Stimulated activated CD8-positive, alpha-beta memory T cell treated with anti-CD3 and anti-CD28 coated beads, Interleukin-4, amount 100 ng/mL, for 1 hour (primary cell): Measurements from ENCODE around the gene UPB1.

Experiments
- DNase-seq, 2 donors: peaks; one replicate each; pipeline ENCODE4 v3.0.0-alpha.2; 2020; ENCODE audit warnings: low read depth in 2 of 2, low spot score in 1 of 2

The UPB1 gene

DNA sequence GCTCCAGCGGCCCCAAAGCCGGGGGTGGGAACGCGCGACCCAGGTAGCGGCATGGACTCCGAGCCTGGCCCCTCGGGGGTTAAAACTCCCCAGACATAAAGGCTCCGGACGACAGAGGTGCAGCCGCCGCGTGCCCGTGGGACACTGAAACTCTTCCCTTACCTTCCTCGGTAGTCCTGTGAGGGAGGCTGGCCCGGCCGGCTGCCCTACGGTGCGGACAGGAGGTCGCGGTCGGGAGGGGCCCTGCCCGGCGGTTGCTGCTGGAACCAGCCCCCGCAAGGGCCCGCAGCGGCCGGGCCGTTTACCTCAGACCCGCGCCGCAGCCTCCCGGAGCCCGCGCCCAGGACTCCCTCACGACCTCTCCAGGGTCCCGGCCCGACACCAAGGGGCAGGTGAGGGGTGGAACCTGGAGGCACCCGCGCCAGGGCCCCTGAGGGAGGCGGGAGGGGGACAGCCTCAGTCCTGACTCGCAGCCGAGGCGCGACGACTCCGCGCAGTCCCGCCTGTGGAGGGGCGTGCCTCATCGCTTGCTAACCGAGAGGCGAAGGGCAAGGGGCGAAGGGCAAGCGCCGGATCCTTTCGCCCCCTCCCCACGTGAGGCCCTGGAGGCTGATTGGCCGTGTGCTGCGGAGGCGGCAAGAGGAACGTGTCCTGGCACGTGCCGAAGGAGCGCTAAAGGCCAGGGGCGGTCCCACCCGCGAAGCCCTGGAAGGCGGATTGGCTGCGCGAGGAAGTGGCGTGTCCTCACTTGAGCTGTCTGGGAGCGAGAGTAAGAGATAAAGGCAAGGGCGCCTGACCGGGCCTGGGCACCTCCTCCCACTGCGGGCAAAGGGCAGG lies at the start of gene UPB1:
TSS of gene UPB1 (plus strand) at position 805 of the 837 bp plus-strand sequence. CDS start 72 bp downstream, outside the sequence.
- DNase-seq: no peak

DNA sequence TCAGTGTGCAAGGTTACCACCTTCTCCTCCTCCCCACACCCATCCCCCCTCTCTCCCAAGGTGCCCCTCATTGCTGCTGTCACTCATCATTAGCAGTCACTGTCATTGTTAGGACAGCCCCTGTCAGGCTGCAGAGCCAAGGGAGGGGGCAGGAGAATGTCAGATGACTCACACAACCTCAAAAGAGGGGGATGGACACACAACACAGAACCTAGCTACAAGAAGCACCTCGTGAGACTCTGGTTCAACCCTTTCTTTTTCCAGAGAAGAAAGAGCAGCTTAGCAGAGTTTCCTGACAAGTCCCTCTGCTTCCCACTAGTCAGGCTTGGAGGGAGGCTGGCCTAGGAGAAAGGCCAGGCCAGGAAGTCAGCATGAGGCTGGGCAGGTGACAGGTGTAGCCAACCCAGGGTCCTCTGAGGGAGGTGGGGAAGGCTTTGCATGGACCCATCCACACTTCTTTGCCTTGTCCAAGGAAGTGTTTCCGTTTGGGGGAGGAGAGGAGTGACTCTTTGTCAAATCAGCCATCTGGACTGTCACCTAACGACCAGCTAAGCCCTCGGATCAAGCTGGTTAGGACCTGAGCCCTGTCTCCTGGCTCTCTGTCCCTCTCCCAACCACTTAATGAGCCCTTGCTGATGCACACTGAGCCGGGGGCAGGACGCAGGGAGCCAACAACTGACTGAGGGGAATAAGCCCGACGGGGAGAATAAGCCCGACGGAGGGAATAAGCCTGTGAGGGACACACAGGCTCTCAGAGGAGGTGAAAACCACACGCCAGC lies 49.5 kb upstream of the UPB1 start:
- no peak for DNase-seq

DNA sequence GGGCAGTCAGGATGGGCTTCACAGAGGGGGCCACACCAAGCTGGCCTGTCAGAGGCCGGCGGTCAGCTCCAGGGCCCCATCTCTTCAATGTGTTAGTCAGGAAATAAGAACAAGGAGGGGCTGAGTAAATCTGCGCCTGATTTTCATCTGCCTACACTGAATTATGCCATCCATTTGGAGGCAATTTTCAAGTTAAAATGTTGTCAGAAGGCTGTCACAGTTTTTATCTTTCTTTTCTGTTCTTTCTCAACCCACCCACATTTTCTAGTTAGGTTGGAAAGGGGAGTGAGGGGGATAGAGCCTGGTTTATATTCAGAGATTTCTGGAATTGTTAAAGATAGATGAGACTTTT lies 48.9 kb upstream of the UPB1 start:
- no peak for DNase-seq

DNA sequence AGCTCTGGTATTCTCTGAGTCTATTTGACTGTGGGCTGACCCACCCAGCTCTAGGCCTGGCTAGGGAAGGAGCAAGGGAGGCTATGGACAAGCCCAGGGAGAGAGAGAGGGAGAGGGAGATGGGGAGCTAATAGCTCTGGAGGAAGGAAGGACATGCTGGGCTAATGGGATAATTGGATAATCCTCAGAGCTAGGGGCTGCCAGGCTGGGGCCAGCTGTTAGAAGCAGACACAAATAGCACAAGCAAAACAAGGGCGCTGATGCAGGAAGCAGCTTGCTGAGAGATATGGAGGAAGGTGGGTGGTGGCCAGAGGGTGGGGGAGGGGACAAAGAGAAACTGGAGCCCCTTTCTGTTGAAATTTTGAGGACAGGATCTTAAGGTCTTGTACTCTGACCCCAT lies 44.5 kb upstream of the UPB1 start:
- DNase-seq: no peak

DNA sequence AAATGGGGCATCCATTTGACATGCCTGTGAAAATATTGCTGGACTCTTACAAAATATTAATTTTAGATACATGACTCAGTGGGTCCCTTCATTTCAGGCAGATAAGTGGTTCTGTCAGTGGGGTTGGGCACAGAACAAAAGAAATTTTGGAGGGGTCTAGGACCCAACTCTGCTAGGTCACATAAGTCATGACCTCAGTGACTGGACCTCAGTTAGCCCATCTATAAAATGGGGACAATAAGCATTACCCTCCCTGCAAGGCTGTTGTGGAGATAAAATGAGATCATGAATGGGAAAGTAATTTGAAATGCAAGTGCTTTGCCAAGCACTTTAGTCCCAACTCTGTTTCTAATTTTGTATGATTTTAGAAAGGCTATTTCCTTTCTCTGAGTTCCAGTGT lies 44.0 kb upstream of the UPB1 start:
- DNase-seq: no peak

DNA sequence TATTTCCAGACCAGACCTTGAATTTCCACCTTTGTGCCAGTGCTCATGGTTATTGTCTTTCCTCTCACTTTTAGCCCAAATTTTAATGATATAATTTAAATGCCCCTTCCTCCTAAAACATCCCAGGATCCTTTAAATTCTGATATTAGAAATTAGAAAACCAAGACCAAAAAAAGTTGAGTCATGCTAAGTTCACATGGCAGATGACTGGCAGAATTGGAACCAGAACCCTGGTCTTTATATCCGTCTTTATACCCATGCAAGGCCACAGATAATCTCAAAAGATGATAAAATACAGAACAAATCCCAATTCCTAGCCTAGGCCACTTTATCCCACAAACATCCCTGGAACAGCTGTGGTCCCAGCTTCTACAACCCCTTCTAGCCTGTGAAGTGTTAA lies 41.3 kb upstream of the UPB1 start:
- DNase-seq: no peak

DNA sequence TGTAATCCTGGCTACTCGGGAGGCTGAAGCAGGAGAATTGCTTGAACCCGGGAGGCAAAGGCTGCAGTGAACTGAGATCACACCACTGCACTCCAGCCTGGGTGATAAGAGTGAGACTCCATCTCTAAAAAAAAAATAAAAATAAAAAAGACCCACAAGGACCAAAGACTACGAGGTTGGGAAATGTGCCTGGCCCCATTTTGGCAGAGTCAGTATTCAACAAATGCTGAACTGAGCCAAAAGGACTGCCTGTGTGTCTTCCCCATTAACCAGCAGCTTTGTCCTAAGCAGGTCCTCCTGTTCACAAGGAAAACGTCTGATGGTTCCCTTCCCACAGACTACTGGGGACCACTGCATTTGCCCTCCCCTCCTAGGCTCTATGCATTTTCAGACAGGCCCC lies 40.1 kb upstream of the UPB1 start:
- no peak for DNase-seq

DNA sequence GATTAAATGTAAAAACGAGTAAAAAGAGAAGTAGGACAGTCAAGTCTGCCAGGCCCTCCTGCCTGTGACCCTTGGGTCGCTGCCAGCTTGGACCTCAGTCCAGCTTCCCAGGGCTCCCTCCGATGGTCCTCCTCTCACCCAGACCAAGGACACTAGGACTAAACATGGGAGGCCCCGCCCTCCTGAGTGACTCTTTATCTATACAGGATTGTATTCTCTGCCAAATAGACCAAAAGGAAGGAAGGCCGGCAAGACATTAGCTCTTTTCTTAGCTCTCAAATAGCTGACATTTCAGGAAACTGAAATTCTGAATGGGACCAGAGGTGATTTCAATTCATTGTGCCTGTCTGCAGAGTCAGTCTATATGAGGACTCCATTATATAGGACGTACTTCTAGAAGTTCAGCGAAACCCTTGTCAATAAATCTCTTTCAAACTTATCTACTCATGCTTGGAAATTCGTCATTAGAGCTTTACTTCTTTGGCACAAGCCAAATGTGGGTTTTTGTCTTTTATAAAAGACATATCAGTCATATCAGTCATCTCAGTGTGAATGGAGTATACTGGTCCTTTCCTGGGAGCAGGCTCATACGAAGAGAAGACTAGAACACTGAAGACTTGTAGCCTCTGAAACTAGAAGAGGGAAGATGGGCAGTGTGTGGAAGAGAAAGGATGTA lies 39.2 kb upstream of the UPB1 start:
- DNase-seq: no peak

DNA sequence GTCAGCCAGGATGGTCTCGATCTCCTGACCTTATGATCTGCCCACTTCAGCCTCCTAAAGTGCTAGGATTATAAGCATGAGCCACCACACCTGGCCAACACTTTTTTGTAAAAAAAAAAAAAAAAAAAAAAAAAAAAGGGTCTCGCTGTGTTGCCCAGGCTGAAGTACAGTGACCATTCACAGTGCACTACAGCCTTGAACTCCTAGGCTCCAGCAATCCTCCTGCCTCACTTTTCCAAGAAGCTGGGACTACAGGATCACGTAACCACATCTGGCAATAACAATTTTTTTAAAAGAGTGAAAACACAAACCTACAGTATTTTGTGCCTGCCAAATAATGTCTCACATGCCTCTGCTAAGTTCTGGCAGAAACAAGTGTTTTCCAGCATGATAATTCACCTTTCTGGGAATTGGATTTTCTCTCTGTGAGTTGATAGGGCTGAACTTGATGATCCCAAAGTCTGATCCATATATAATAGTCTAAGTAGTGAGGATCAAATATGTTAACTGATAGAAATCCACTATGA lies 37.2 kb upstream of the UPB1 start:
- DNase-seq: no peak

DNA sequence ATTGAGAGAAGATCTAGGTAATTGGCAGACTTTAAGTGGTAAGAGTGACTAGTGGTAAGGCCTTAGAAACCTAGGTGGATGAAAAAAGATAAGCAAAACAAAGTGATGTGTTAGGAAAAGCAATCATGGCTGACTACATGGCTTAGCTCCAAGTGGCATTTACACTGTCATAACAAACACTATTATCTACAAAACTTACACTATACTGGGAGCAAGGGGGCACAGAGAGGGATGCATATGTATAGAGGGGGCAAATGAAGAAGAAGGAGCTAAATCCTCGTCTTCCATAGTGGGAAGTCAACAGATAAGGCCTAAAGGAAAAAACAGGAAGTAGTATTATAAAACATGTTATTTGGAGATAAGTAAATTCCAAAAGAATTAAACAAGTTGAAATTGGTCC lies 35.2 kb upstream of the UPB1 start:
- DNase-seq: no peak

DNA sequence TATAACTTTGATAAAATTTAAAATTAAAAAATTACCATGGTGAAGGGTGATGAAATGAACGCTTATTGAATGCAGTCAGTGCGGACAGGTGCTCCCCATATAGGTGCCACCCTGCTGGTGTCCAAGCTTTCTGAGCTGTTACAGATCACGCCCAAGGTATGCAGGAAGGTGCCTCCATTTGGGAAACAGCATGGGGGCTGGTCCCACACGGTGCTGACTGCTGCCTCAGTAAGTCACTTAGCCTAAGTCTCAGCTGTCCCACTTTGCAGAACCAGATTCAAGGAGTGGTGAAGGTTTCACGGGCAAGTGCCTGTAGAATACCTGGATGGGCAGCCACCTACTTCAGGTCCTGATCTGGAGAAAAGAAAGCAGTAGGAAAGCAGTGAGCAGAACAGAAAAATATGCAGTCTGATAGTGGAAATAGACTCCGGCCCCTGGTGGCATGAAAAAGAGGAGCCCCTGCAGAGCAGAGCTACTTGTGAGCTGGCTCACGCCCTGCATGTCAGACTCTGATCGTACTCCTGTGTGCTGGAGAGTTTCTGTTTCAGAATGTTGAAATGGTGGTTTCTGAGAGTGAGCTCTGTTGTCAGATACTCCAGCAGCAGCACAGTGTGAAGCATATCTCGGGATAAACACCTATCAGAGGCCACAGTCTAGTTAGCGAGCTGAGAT lies 34.6 kb upstream of the UPB1 start:
- no peak for DNase-seq

DNA sequence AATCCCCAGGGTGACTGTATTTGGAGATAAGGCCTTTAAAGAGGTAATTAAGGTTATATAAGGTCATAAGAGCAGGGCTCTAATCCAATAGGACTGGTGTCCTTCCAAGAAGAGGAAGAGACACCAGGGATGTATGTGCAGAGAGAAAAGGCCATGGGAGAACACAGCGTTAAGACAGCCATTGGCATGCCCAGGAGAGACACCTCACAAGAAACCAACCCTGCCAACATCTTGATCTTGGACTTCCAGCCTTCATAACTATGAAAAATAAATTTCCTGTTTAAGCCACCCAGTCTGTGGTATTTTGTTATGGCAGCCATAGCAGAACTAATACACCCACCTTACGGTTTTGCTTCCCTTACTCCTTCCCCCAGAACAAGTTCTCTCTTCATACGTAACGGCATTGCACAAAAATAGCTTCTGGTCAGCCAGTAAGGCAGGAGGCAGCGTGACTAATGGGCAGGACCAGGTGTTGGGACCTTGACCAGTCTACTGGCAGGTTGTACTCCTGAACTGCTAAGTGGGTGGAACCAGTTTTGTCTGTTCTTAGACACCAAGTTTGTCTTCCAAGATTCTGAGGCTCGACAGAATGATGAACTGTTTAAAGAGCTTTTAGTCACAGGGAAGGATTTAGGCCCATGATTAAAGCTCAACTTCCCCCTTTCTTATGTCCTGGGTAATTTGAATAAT lies 31.9 kb upstream of the UPB1 start:
- no peak for DNase-seq

DNA sequence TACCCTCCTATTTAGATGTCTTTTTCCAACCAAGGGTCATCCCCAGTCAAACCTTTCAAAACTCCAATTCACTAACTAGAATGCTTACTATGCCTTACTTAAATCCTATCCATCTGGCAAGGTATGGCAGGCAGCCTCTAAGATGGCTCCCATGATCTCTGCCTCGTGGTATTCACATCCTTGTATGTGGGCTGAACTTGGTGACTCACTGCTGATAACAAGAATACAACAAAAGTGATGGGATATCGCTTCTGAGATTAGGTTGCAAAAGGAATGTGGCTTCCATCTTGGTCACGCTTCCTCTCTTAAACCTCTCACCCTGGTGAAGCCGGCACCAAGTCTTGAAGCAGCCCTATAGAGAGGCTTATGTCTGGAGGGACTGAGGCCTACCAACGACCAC lies 29.6 kb upstream of the UPB1 start:
- no peak for DNase-seq

DNA sequence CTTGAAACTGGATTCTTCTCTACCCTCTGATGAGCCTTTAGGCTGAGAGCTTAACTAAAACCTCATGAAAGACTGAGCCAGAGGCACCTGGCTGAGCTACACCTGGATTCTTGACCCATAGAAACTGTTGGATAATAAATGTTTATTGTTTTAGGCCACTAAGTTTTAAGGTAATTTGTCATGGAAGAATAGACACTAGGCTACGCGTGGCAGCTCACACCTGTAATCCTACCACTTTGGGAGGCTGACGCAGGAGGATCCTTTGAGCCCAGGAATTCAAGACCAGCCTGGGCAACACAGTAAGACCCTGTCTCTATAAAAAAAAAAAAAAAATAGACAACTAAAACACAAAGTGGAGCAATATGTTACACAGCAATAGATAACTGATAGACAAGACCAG lies 29.2 kb upstream of the UPB1 start:
- DNase-seq: no peak

DNA sequence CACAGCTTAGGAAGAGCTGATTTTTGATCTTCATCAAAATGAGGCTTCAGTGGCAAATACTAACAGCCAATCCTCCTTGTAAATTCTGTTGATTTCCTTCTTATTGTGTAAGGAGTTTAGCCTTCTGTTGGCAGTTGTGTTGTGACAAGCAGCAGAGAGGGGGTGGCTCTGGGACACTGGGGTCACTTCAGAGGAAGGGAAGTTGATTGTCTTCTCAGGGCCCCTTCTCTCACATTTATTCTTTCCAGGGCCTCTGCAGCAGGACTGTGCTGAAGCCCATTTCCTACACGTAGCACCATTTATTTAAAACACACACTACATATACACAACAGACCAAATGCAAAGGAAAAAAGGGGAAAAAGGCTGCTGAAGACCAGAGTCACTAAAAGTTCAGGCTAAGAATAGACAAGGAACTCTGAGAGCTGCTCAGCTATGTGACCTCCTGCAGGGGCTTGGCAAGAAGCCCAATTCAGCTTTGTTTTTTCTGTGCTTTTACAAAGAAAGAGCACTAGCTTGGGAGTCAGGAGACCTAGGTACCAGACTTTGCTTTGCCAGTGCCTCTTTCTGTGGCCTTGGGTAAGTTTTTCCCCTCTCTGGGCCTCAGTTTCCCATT lies 28.3 kb upstream of the UPB1 start:
- DNase-seq: no peak

DNA sequence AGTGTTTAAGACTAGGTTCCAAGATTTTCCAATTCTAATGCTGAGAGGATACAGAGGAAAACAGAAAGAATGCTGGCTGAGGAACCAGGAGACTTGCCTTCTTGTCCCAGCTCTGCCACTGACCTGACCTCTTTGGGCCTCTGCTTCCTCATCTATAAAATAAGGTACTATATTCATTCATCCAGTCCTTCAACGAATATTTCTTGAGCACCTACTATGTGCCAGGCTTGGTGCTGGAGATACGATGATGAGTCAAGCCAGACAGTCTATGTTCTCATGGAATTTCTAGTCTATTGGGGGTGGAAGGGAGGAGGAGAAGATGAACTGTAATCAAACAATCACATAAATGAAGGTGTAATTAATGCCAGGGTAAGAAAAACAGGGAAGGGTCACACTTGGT lies 27.8 kb upstream of the UPB1 start:
- DNase-seq: no peak

DNA sequence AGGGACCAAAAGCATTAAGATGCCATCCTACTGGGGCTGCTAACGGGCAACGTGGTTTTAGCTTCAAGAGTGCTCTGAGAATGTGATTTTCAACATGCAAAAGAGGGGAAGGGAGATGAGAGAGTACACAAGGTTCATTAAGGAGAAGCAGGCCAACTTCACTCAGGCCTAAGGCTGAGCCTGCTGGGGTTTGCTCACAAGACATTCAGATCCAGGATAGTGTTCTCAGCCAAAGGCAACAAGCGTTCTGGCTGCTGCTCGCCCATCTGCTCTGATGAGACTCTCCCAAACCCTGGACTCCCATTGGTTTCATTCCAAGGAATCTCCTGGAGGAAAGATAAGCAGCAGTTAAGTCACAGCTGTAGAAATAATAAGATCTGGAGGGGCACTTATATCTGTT lies 23.6 kb upstream of the UPB1 start:
- DNase-seq: no peak

DNA sequence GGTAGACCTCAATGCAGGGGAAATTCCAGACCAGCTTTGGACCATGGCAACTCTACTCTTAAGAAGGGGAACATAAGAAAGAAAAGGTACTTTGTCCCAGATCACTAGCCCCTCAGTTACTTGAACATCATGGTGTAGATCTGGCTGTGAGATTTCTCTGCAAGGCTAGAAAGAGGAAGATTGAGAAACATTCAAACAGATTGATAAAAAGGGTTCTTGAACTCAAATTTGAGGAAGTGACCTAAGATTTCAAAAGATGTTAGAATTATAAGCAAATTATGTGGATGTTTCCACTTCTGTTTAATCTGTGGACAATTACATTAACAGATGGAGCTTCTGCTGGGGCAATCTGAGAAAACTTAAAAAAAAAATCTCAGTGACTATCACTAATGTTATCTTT lies 21.8 kb upstream of the UPB1 start:
- DNase-seq: no peak

DNA sequence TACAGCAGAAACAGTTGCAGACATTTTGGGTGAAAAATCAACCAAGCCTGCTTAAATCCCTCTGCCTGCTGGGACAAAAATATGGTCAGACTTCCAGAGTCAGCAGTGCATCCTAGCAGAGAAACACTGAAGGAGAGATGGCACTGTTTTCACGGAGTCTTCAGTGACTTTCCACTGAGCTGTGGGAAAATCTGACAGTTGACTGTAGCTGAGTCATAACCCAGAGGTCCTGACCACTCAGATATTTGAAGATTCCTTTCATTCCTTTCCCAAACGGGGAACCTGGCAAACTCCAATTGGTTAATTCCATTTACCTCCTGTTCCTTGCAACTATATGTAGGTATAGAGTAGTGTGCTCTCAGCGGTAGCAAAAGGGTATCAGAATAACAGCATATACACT lies 20.9 kb upstream of the UPB1 start:
- DNase-seq: no peak

DNA sequence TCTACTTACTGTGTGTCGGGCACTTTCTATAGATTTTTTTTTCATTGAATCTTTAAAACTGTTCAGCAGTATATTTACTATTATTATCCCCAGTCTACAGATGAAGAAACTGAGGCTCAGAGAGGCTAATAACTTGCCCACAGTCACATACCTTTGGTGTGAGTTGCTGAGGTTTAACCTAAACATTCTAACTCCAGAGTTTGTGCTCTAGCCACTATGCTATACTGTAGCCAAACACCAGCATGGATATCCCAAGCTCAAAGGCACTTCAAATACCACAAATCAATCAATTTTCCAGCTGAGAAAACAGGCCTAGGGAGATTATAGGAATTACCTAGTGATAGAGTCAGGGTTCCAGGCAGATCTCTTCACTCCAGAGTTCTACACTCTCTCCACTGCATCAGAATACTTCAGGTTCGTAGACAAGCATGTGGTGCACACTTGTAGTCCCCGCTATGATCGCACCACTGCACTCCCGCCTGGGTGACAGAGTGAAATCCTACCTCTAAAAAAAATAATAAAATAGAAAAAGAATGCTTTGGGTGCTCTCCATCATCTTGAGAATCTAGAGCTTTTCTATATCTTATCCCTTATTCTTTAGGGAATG lies 20.4 kb upstream of the UPB1 start:
- no peak for DNase-seq
